GM12873 (cell line): ENCODE data around the gene SOS1.

Experiments used
- CTCF ChIP-seq: IDR thresholded peaks from 2 replicates; pipeline ENCODE4 v1.5.1; 2012; ENCODE audit warnings: low read depth, mild to moderate bottlenecking, moderate library complexity, low read length, control low read depth; ENCODE audit not compliant: insufficient read depth; ENCODE audit errors: missing control alignments

The SOS1 gene

GRCh38 chr2:39033980-39034379 is 86.9 kb downstream of the SOS1 start:
- no peak for TF ChIP-seq CTCF

- no peak for TF ChIP-seq CTCF
These were observed 93.4 kb downstream of the SOS1 start for GRCh38 chr2:39027421-39027820.

GRCh38 chr2:39024833-39025232 is 96.0 kb downstream of the SOS1 start:
- TF ChIP-seq CTCF: no peak

GRCh38 chr2:39023649-39024048 is 97.2 kb downstream of the SOS1 start:
- no peak for TF ChIP-seq CTCF

GRCh38 chr2:39022642-39023235 is 98.1 kb downstream of the SOS1 start:
- no peak for TF ChIP-seq CTCF

GRCh38 chr2:39020383-39020782 is 100.5 kb downstream of the SOS1 start:
- TF ChIP-seq CTCF: no peak

GRCh38 chr2:39018638-39019037 is 102.2 kb downstream of the SOS1 start:
- no peak for TF ChIP-seq CTCF
